SH-SY5Y (cell line): ENCODE results near the gene SLC2A6.

ENCODE experiments used
- GATA2 ChIP-seq: IDR thresholded peaks from 2 replicates; pipeline ENCODE4 v1.6.1; 2011; ENCODE audit warnings: mild to moderate bottlenecking, low read depth, low read length
- GATA3 ChIP-seq: IDR thresholded peaks from 2 replicates; pipeline ENCODE4 v1.6.1; 2011; ENCODE audit warnings: low read depth, mild to moderate bottlenecking, low read length, moderate library complexity

SLC2A6 gene

DNA sequence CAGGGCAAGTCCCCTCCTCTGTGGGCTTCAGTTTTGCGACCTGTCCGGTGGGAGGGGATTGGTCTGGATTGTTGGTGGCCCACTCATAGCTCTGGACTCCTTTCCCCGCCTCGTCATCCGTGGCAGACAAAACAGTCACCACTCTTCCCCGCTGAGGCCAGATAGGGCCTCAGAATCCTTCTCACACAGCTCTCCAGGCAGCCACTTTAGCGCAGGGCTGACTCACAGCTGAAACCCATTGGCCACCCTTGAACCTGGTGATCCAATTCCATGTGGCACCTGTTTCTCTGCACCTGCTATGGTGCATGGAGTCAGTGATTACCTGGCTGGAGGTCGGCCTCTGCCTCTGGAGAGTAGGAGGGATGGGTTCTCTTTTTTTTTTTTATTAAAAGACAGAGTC is 34.9 kb downstream of the SLC2A6 start:
- TF ChIP-seq GATA3 (no peak), GATA2 (no peak)

DNA sequence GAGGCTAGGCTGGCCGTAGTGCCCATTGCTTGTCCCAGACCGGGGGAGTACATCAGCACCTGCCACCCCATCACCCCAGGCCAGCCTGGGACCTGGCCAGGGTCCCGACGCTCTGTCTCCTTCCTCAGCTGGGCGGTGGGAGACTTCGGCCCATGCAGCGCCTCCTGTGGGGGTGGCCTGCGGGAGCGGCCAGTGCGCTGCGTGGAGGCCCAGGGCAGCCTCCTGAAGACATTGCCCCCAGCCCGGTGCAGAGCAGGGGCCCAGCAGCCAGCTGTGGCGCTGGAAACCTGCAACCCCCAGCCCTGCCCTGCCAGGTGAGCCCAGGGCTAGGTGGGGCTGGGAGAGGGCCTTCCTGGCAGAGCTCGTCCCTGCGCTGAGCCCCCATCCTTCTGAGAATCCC is 35.7 kb downstream of the SLC2A6 start:
- no peak for TF ChIP-seq GATA3

- no peak for TF ChIP-seq GATA3
- no peak for TF ChIP-seq GATA2
These were observed 37.3 kb downstream of the SLC2A6 start for GRCh38 chr9:133441571-133441970.

DNA sequence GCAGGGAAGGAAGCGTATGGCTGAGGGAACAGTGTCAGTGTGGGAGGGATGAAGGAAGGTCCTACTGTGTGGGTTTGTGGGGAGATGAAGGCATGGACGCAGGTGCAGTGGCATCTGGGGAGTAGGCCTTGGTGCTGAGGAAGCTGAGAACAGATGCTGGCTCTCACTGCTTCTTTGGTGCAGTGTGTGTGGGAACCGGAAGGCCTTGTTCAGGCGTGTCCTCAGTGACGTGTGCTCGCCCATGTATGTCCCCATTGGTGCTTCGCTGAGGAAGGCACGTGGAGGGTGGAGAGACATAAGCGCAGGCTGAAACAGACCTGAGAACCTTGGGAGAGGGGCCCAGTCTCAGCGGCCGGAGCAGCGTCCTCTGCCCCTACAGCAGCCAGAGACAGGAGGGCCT is 38.0 kb downstream of the SLC2A6 start:
- TF ChIP-seq GATA2 (no peak), GATA3 (no peak)

- TF ChIP-seq GATA3: no peak
- no peak for TF ChIP-seq GATA2
These were observed 39.6 kb downstream of the SLC2A6 start for GRCh38 chr9:133439337-133439736.

DNA sequence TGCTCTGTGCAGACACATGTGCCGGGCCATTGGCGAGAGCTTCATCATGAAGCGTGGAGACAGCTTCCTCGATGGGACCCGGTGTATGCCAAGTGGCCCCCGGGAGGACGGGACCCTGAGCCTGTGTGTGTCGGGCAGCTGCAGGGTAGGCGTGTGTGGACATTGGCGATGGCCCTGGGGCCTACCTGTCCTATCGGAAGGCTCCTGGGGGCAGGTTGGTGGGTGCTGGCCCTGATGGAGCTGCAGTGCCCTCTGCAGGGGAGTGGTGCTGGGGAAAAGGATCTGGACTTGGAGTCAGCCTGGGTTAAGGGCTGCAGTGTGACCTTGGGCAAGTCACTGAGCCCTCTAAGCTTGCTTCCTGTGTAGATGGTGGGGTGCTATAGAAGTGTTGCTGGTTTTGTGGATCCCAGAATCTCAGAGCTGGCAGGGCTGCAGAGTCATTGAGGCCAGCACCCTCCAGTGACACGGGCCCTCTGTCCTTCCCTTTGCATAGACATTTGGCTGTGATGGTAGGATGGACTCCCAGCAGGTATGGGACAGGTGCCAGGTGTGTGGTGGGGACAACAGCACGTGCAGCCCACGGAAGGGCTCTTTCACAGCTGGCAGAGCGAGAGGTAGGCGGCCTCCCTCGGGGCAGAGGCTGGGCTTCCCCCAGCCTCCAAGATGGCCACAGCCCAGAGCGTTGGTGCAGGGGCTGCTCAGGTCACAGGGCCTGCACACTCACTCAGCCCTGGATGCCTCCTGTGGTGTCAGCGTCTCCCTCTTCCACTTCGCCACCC is 41.0 kb downstream of the SLC2A6 start:
- TF ChIP-seq GATA3: no peak
- TF ChIP-seq GATA2: no peak

- TF ChIP-seq GATA2 (no peak), GATA3 (no peak)
These were observed 42.2 kb downstream of the SLC2A6 start for GRCh38 chr9:133436681-133437080.

- TF ChIP-seq GATA2: no peak
These were observed 45.5 kb downstream of the SLC2A6 start for GRCh38 chr9:133433351-133433843.

DNA sequence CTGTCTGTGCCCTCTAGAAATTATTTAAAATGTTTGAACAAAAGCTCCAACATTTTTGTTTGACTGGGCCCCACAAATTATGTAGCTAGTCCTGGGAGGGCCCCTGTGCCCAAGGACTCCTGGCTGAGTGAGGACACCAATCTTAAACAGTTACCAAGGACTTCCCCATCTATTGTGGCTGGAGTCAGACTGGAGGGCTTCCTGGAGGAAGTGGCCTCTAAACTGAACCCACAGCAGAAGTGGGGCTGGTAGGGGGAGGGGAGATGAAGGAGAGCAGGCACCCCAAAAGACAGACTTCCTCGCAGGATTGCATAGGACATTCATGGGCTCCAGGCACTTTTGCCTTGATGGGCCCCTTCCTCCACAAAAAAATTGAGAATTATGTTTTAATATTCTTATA is 48.7 kb downstream of the SLC2A6 start:
- TF ChIP-seq GATA2 (no peak), GATA3 (no peak)

DNA sequence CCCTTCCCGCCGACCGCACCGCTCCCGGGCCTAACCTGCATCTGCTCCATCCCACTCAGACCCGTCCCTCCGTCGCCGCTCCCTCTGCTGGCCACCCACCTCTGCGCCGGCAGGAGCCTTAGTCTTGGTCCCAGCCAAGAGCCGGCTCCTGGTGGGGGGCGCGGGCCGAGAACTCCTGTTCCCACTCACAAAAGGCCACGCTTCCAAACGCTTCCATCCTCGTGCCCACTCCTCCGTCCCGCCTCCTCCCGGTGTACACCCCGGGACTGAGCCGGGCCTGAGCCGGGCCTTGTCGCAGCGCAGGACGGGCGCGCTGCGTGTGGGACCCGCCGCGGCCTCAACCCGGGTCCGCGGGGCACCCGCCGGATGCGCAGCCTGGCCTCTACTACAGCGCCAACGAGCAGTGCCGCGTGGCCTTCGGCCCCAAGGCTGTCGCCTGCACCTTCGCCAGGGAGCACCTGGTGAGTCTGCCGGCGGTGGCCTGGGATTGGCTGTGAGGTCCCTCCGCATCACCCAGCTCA is 49.2 kb downstream of the SLC2A6 start:
- TF ChIP-seq GATA2 (no peak), GATA3 (no peak)

DNA sequence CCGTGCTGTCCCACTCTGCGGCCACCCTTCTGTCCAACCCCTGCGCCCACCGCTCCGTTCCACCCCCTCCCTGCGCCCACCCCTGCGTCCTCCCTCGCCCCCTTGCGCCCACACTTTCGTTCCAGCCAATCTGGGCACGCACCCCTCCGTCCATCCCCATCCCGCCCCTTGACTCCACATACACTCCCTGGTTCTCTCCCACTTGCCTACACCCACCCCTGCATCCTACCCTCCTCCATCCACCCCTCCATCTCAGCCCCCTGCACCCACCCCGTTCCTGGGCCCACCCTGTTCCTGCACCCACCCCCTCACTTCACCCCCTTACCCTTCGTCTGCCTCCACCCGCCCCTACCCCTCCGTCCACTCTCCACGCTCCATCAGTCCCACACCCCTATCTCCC is 49.7 kb downstream of the SLC2A6 start:
- no peak for TF ChIP-seq GATA2
- TF ChIP-seq GATA3: no peak

DNA sequence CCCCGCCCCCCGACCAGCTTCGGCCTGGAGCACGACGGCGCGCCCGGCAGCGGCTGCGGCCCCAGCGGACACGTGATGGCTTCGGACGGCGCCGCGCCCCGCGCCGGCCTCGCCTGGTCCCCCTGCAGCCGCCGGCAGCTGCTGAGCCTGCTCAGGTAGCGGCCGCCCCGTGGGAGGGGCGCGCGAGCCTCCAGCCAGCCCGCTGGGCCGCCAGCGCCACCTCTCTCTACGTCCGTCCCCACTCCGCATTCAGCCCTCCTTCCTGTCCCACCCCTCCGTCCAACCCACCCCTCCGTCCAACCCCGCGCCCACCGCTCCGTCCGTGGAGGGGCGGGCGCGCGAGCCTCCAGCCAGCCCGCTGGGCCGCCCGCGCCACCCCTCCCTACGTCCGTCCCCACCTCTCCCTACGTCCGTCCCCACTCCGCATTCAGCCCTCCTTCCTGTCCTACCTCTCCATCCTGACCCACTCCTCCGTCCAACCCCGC is 50.2 kb downstream of the SLC2A6 start:
- TF ChIP-seq GATA3: no peak
- TF ChIP-seq GATA2: no peak

DNA sequence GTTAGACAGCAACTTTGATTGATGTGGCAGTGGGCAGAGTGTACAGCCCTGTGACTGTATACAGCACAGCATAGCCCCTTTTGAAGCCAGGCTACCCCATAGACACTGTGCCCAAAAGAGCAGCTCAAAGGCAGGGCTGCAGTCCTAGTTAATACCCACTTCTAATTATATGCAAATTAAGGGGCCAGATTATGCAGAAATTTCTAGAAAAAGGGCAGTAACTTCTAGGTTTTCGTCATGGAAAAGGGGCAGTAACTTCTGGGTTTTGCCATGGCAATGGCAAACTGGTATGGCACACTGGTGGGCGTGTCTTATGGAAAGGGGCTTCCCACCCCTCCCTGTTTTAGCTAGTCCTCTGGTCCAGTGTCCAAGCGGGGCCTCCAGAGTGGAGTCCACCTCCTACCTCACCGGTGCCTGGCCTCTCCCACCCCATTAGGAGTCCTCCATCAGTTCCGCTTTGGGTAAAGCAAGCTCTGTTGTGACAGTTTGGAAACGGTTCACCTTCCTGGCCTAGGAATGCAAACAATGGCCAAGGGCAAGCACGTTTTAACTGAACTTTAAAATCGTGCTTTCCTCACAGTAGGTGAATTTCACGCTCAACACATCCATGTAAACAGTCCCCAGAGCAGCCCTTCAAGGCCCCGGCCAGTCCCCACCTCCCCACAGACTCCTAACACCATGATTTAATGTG is 51.1 kb downstream of the SLC2A6 start:
- no peak for TF ChIP-seq GATA3
- no peak for TF ChIP-seq GATA2

GRCh38 chr9:133426011-133426410 is 52.9 kb downstream of the SLC2A6 start:
- TF ChIP-seq GATA3: no peak
- no peak for TF ChIP-seq GATA2
